ENCODE measurements around the gene EML1. TPM values are rescaled to one million over a fixed set of nuclear protein-coding genes. Genes with fewer than 3 reads are reported as not detected.

Gene EML1
- total and polyA plus RNA-seq, 2 of the 13 experiments (the other 11 are each of a cell fraction or from before 2014, with no cell fraction given) = 0.59 to 1.7 TPM

GRCh38 chr14:99744199-99744872 lies 48.9 kb upstream of the EML1 start:
- ATAC-seq (no peak), DNase-seq (ENCODE audit: low spot score) (no peak), FAIRE-seq (no peak)
- ChIA-PET CTCF (ENCODE audit: low intra/inter-chr PET ratio, low total read pairs) (no interaction called here), POLR2A (no interaction called here)
- in situ Hi-C loops (cut with HindIII; ENCODE audit: extremely low pct_ligation_motif_present, low pct_unique_long_range_greater_than_20kb) (no loop called here), intact Hi-C loops (cut with micrococcal nuclease; ENCODE audit: unreplicated experiment) (no loop called here)
- Histone ChIP-seq H2AFZ (ENCODE audit: low read length) (no peak overlapping the region), H3K36me3 (replicated peaks in 1 of 2; ENCODE audit: control insufficient read depth in 1 of 2, insufficient read depth in 2 of 2, low read length in 2 of 2) (no peaks in the 10 kb centered on the region), H3K9me3 (ENCODE audit: low read length) (no peaks in the 10 kb centered on the region), H4K20me1 (ENCODE audit: insufficient read depth, low read length) (no peaks in the 10 kb centered on the region), H3K9ac (ENCODE audit: insufficient read depth, low read depth, low read length) (no peak overlapping the region), H3K4me2 (ENCODE audit: low read depth, low read length) (no peak overlapping the region), H3K4me3 (replicated peaks in 1 of 3; ENCODE audit: insufficient read depth in 1 of 3, low read depth in 2 of 3, low read length in 3 of 3) (no peak overlapping the region), H3K4me1 (ENCODE audit: insufficient read depth, low read length) (no peaks in the 10 kb centered on the region), H3K27me3 (ENCODE audit: control insufficient read depth in 1 of 2, insufficient read depth in 2 of 2, low read length in 2 of 2) (peaks cover 7 to 55% of the 10 kb centered on the region in 2 experiments), H3K27ac (ENCODE audit: extremely low read length, insufficient read depth, low read length) (no peak overlapping the region), H3K79me2 (ENCODE audit: insufficient read depth, low read length) (no peaks in the 10 kb centered on the region)
- no TSS peak for BruUV-seq (replicated peaks)
- WGBS (ENCODE audit: low lambda C conversion rate) = 49% methylated on average over 11 of the region's 11 CpGs
- TF ChIP-seq ZNF570 (CRISPR knock-in tag; IDR thresholded peaks at IDR 0.05; ENCODE audit: borderline replicate concordance) (no peak), STAG1 (CRISPR knock-in tag; IDR thresholded peaks at IDR 0.05) (peak; percentile 22), CTCF (CRISPR knock-in tag; IDR thresholded peaks at IDR 0.05) (peak; percentile 27; the same call in 1 of the 2 replicates)

GRCh38 chr14:99744873-99745224 lies 48.4 kb upstream of the EML1 start:
- WGBS (ENCODE audit: low lambda C conversion rate) = 26% methylated on average over 7 of the region's 7 CpGs
- H3K27me3 ChIP-seq (ENCODE audit: control insufficient read depth in 1 of 2, insufficient read depth in 2 of 2, low read length in 2 of 2) = peaks cover 3 to 55% of the 10 kb centered on the region in 2 experiments
- no peak for FAIRE-seq
- no TSS peak for BruUV-seq (replicated peaks)
- ChIA-PET CTCF (ENCODE audit: low intra/inter-chr PET ratio, low total read pairs) (no interaction called here), POLR2A (no interaction called here)
- H3K9ac ChIP-seq (ENCODE audit: insufficient read depth, low read depth, low read length) = no peak overlapping the region
- DNase-seq (ENCODE audit: low spot score) = no peak
- no peaks in the 10 kb centered on the region for H3K36me3 ChIP-seq (replicated peaks in 1 of 2; ENCODE audit: control insufficient read depth in 1 of 2, insufficient read depth in 2 of 2, low read length in 2 of 2)
- no peaks in the 10 kb centered on the region for H3K79me2 ChIP-seq (ENCODE audit: insufficient read depth, low read length)
- no peak for ATAC-seq
- no peak overlapping the region for H3K4me3 ChIP-seq (replicated peaks in 1 of 3; ENCODE audit: insufficient read depth in 1 of 3, low read depth in 2 of 3, low read length in 3 of 3)
- no peak overlapping the region for H3K27ac ChIP-seq (ENCODE audit: extremely low read length, insufficient read depth, low read length)
- no peak overlapping the region for H3K4me2 ChIP-seq (ENCODE audit: low read depth, low read length)
- H4K20me1 ChIP-seq (ENCODE audit: insufficient read depth, low read length) = no peaks in the 10 kb centered on the region
- in situ Hi-C loops (cut with HindIII; ENCODE audit: extremely low pct_ligation_motif_present, low pct_unique_long_range_greater_than_20kb) = no loop called here
- intact Hi-C loops (cut with micrococcal nuclease; ENCODE audit: unreplicated experiment) = no loop called here
- H3K4me1 ChIP-seq (ENCODE audit: insufficient read depth, low read length) = no peaks in the 10 kb centered on the region
- H3K9me3 ChIP-seq (ENCODE audit: low read length) = no peaks in the 10 kb centered on the region
- TF ChIP-seq CREB1 (IDR thresholded peaks at IDR 0.05) (0 out of 2 replicates have a peak, but pooled peaks have one; percentile 11), CREB1 (CRISPR knock-in tag; IDR thresholded peaks at IDR 0.05) (no peak), YEATS2 (CRISPR knock-in tag; IDR thresholded peaks at IDR 0.05; ENCODE audit: borderline replicate concordance) (no peak)
- H2AFZ ChIP-seq (ENCODE audit: low read length) = no peak overlapping the region
